HG03442 (cell line): ENCODE data around the gene VWA5A.

Experiments
- ATAC-seq: cut with Tn5 transposase; IDR thresholded peaks from one replicate; pipeline ENCODE4 v1.9.1; 2021; ENCODE audit warnings: mild to moderate bottlenecking, moderate library complexity; ENCODE audit not compliant: unreplicated experiment

VWA5A gene

GRCh38 chr11:124114942-124115781 lies at the start of gene VWA5A:
TSS of gene VWA5A (plus strand) at chr11:124115450. CDS start at chr11:124117512, 2,062 bp downstream.
- ATAC-seq = peak; percentile 100

GRCh38 chr11:124068601-124069110 lies 46.6 kb upstream of the VWA5A start:
- no peak for ATAC-seq

GRCh38 chr11:124069429-124070401 lies 45.5 kb upstream of the VWA5A start:
- ATAC-seq = peak; percentile 57

GRCh38 chr11:124070915-124071622 lies 44.2 kb upstream of the VWA5A start:
- peak; percentile 92 for ATAC-seq

- ATAC-seq = no peak
Measured at GRCh38 chr11:124071623-124071948, 43.7 kb upstream of the VWA5A start.

GRCh38 chr11:124072147-124072546 lies 43.1 kb upstream of the VWA5A start:
- no peak for ATAC-seq

- ATAC-seq = no peak
Measured at GRCh38 chr11:124074554-124074953, 40.7 kb upstream of the VWA5A start.

GRCh38 chr11:124075492-124075840 lies 39.8 kb upstream of the VWA5A start:
- ATAC-seq = no peak

- peak; percentile 75 for ATAC-seq
Measured at GRCh38 chr11:124075841-124076651, 39.2 kb upstream of the VWA5A start.

- ATAC-seq = no peak
Measured at GRCh38 chr11:124077266-124077665, 38.0 kb upstream of the VWA5A start.

- no peak for ATAC-seq
Measured at GRCh38 chr11:124078591-124078990, 36.7 kb upstream of the VWA5A start.

- no peak for ATAC-seq
Measured at GRCh38 chr11:124079631-124080326, 35.5 kb upstream of the VWA5A start.

- no peak for ATAC-seq
Measured at GRCh38 chr11:124080327-124081001, 34.8 kb upstream of the VWA5A start.

- ATAC-seq = no peak
Measured at GRCh38 chr11:124081483-124081882, 33.8 kb upstream of the VWA5A start.

GRCh38 chr11:124082371-124082770 lies 32.9 kb upstream of the VWA5A start:
- ATAC-seq = no peak

GRCh38 chr11:124085583-124085982 lies 29.7 kb upstream of the VWA5A start:
- ATAC-seq = no peak

- ATAC-seq = no peak
Measured at GRCh38 chr11:124085997-124086846, 29.0 kb upstream of the VWA5A start.

- ATAC-seq = no peak
Measured at GRCh38 chr11:124090996-124091395, 24.3 kb upstream of the VWA5A start.
